K562 (cell line): ENCODE results near the gene C4orf36. TPM values are rescaled to one million over a fixed set of nuclear protein-coding genes. Genes with fewer than 3 reads are reported as not detected.

Source experiments
- CHD7 ChIP-seq: fragments of 200-600 bp; sonication (generic); IDR thresholded peaks from one replicate; pipeline ENCODE4 v1.6.1; 2012; ENCODE audit warnings: mild to moderate bottlenecking, low read depth, low read length, inconsistent platforms
- IRF2 ChIP-seq: sonication (generic); formaldehyde crosslinking; IDR thresholded peaks from 2 replicates; pipeline ENCODE4 v1.8.1; 2022; ENCODE audit warnings: mild to moderate bottlenecking, missing genetic modification reagents
- MCM5 ChIP-seq: fragments of 450-650 bp; IDR thresholded peaks from 2 replicates; pipeline ENCODE4 v1.6.1; 2016; ENCODE audit warnings: low read depth
- MEIS2 ChIP-seq: fragments of 450-650 bp; IDR thresholded peaks from 2 replicates; pipeline ENCODE4 v1.6.1; 2014; ENCODE audit warnings: mild to moderate bottlenecking; ENCODE audit not compliant: partially characterized antibody
- MTA3 ChIP-seq: fragments of 450-650 bp; formaldehyde crosslinking; IDR thresholded peaks from 2 replicates; pipeline ENCODE4 v1.6.1; 2017; ENCODE audit warnings: mild to moderate bottlenecking, borderline replicate concordance
- PRDM10 ChIP-seq: fragments of 450-650 bp; IDR thresholded peaks from 2 replicates; pipeline ENCODE4 v1.6.1; 2018; ENCODE audit not compliant: partially characterized antibody
- SPI1 ChIP-seq: IDR thresholded peaks from 2 replicates; pipeline ENCODE4 v1.6.1; 2011; ENCODE audit warnings: low read depth, low read length, control low read depth, borderline replicate concordance
- XRCC4 ChIP-seq: IDR thresholded peaks from one replicate; pipeline ENCODE4 v1.6.1; 2011; ENCODE audit not compliant: insufficient read depth, insufficient read length; ENCODE audit errors: extremely low read depth
- ZNF174 ChIP-seq: fragments of 250-450 bp; sonication (Bioruptor Pico); IDR thresholded peaks from 2 replicates; pipeline ENCODE4 v1.4.0; 2020; ENCODE audit warnings: mild to moderate bottlenecking
- polyA plus RNA-seq, 8 experiments: library from polyadenylated mRNA; depleted of rRNA in 4 of 8; stranded (reverse) in 5 of 8; unstranded in 3 of 8; fragments of >200 nt; fragmentation: Nextera tagmentation in 2 of 8; fragmentation: Illumina TruSeq in 1 of 8; extraction: Ambion mirVana in 2 of 8; extraction: Trizol in 1 of 8; gene quantifications; 2 replicates each; pipeline versions ENCODE4 v1.2.1 to v1.2.3, GENCODE V29; 2011 to 2014; ENCODE audit warnings: inconsistent platforms in 1 of 8, missing spikeins in 1 of 8
- total RNA-seq, 7 experiments: library from RNA; depleted of rRNA in 6 of 7; stranded (reverse); fragments of >200 nt in 6 of 7; fragmentation: Illumina TruSeq in 2 of 7; extraction: Trizol in 2 of 7; gene quantifications; 2 replicates each; pipeline versions ENCODE4 v1.2.1 to v1.2.3, GENCODE V29; 2011 to 2021; ENCODE audit warnings: low replicate concordance in 1 of 7
- TF ChIP-seq, protein P1 (sequence below): fragments of 450-650 bp; conservative IDR thresholded peaks from 2 replicates; pipeline ENCODE4 v1.6.1; 2016; ENCODE audit warnings: missing genetic modification characterization, low read depth, mild to moderate bottlenecking, control low read depth, missing compliant biosample characterization

Gene C4orf36
- total and polyA plus RNA-seq, 9 of the 15 experiments (the other 6 are each of a cell fraction or from before 2014, with no cell fraction given), result 0.14 to 0.45 (median 0.20) TPM; not detected in 5

DNA sequence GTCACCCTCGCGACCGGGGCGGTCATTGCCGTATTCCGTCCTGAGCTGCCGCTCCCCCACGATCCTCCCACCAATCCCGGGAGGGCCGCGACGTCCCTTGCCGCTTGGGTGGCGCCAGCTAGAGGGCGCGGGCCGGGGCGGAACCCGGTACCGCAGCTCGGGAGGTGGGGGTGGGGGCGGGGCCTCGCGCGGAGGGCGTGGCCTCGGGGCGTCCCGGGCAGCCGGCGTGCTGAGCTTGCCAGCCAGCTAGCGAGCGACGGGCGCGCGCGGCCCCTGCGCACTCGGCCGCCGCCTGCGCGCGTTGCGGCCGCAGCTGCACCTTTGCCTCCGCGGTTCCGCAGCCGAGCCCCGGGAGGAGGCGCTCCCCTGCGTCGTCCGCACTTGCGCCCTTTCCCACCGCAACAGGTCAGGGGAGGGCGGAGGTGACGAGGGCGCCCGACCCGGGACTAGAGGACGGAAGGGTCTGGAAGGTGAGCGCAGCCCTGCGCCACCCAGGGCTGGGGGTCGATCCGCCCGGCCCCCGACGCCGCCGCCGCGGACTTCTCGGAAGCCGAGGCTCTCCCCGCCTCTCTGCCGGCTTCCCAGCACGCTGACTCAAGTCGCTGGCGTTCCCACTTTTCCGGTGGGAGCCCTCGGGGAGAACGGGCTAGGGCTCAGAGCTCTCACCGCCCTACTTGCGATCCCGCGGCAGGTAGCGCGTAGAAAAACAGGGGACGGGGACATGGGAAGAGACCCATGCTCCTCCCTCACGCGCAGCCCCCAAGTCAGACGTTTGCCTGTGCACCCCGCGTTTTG, 42.7 kb upstream of the C4orf36 start, which contains the start of gene AFF1 (continued):
- TF ChIP-seq CHD7 (no peak), ZNF174 (CRISPR knock-in tag) (no peak), IRF2 (CRISPR knock-in tag) (no peak), XRCC4 (no peak), MTA3 (peak; percentile 83; the same call in 1 of the 2 replicates), PRDM10 (peak; percentile 74), MCM5 (no peak), SPI1 (0 out of 2 replicates have a peak, but pooled peaks have one; percentile 16), MEIS2 (peak; percentile 65)
- TF ChIP-seq, protein P1, sequence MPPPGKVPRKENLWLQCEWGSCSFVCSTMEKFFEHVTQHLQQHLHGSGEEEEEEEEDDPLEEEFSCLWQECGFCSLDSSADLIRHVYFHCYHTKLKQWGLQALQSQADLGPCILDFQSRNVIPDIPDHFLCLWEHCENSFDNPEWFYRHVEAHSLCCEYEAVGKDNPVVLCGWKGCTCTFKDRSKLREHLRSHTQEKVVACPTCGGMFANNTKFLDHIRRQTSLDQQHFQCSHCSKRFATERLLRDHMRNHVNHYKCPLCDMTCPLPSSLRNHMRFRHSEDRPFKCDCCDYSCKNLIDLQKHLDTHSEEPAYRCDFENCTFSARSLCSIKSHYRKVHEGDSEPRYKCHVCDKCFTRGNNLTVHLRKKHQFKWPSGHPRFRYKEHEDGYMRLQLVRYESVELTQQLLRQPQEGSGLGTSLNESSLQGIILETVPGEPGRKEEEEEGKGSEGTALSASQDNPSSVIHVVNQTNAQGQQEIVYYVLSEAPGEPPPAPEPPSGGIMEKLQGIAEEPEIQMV (tag), result no peak
